ENCODE results near the gene KDM6B. TPM values are rescaled to one million over a fixed set of nuclear protein-coding genes. Genes with fewer than 3 reads are reported as not detected.

Gene KDM6B
- total RNA-seq, 4 donors from 2014 or later = 7.5 to 10.8 (median 9.7) TPM

DNA sequence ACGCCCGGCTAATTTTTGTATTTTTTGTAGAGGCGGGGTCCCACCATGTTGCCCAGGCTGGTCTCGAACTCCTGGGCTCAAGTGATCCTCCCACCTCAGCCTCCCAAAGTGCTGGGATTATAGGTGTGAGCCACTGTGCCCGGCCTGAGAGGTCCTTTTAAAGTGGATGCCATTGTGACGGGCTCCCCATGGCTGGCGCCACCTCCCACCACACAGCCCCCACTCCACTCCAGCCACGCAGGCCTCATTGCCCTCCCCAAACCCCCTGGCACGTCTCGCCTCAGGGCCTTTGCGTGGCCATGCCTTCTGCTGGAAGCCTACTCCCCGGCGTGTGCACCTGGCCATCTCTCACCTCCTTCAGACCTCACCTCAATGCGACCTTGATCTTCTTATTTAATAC lies 11.9 kb upstream of the KDM6B start:
- no peak for DNase-seq (ENCODE audit: low spot score in 2 of 2)
- TF ChIP-seq, protein P1, sequence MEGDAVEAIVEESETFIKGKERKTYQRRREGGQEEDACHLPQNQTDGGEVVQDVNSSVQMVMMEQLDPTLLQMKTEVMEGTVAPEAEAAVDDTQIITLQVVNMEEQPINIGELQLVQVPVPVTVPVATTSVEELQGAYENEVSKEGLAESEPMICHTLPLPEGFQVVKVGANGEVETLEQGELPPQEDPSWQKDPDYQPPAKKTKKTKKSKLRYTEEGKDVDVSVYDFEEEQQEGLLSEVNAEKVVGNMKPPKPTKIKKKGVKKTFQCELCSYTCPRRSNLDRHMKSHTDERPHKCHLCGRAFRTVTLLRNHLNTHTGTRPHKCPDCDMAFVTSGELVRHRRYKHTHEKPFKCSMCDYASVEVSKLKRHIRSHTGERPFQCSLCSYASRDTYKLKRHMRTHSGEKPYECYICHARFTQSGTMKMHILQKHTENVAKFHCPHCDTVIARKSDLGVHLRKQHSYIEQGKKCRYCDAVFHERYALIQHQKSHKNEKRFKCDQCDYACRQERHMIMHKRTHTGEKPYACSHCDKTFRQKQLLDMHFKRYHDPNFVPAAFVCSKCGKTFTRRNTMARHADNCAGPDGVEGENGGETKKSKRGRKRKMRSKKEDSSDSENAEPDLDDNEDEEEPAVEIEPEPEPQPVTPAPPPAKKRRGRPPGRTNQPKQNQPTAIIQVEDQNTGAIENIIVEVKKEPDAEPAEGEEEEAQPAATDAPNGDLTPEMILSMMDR (IDR thresholded peaks at IDR 0.05) = no peak
- no peak for TF ChIP-seq POLR2A (IDR thresholded peaks at IDR 0.05)
- TF ChIP-seq EP300 (IDR thresholded peaks at IDR 0.05) = no peak
- Histone ChIP-seq H3K27ac (no peak overlapping the region), H3K4me1 (peaks cover 0 to 8% (median 0%) of the 10 kb centered on the region in 4 donors), H3K27me3 (no peaks in the 10 kb centered on the region), H3K4me3 (no peak overlapping the region), H3K36me3 (no peaks in the 10 kb centered on the region), H3K9me3 (no peaks in the 10 kb centered on the region)
- WGBS, 2 donors = 73 to 75% methylated on average over 14 of the region's 14 CpGs

DNA sequence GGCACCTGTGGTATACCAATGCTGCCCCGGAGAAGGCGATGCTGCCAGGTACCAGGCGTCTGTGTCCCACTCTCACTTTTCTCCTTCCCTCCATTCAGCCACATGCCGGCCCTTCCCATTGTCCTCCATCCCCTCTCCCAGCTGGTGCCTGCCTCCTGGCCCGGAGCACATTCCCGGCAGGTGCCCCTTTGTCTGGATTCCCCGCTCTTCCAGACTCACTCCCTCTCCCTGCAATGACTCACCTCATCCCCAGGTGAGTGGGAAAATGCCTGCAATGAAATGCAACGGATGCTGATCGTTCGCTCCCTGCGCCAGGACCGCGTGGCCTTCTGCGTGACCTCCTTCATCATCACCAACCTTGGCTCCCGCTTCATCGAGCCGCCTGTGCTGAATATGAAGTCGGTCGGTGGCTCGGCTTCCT lies 10.4 kb upstream of the KDM6B start:
- TF ChIP-seq EP300 (IDR thresholded peaks at IDR 0.05) (no peak), POLR2A (IDR thresholded peaks at IDR 0.05) (no peak)
- TF ChIP-seq, protein P1 (IDR thresholded peaks at IDR 0.05) = no peak
- Histone ChIP-seq H3K36me3 (no peaks in the 10 kb centered on the region), H3K4me1 (peaks cover 0 to 8% (median 0%) of the 10 kb centered on the region in 4 donors), H3K9me3 (no peaks in the 10 kb centered on the region), H3K27me3 (no peaks in the 10 kb centered on the region), H3K27ac (no peak overlapping the region), H3K4me3 (no peak overlapping the region)
- 84 to 86% methylated on average over 20 of the region's 20 CpGs for WGBS, 2 donors
- DNase-seq (ENCODE audit: low spot score in 2 of 2) = no peak

DNA sequence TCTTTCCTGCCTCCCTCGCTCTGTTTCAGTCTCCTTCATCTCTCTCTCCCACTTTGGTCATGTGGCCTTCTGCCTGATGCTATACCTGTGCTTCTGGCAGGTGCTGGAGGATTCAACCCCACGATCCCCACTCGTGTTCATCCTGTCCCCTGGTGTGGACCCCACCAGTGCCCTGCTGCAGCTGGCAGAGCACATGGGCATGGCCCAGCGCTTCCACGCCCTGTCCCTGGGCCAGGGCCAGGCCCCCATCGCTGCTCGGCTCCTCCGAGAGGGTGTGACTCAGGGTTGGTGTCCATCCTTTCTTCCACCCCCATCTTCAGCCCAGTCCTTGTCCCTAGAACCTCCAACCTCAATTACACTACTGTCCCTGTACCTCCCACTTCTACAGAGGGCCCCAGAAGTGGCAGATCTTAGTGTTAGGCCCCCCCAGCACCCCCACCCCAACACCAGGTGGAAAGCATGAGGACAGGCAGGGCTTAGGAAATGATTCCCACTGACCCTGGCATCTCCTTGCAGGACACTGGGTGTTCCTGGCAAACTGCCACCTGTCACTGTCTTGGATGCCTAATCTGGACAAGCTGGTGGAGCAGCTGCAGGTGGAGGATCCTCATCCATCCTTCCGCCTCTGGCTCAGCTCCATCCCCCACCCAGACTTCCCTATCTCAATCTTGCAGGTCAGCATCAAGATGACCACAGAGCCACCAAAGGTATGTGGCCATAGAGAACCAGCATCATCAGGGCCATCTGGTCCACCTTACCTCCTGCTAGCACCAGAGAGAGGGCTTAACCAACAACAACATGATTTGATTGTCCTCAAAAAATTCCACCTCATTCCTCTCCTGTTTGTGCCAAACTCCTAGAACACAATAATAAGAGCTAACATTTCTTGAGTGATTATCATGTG lies 9.7 kb upstream of the KDM6B start:
- Histone ChIP-seq H3K4me1 (peaks cover 0 to 8% (median 0%) of the 10 kb centered on the region in 4 donors), H3K9me3 (no peaks in the 10 kb centered on the region), H3K36me3 (no peaks in the 10 kb centered on the region), H3K27me3 (peaks cover 0 to 4% of the 10 kb centered on the region in 2 donors), H3K27ac (no peak overlapping the region), H3K4me3 (no peak overlapping the region)
- TF ChIP-seq EP300 (IDR thresholded peaks at IDR 0.05) = no peak
- TF ChIP-seq, protein P1 (IDR thresholded peaks at IDR 0.05) = no peak
- no peak for TF ChIP-seq POLR2A (IDR thresholded peaks at IDR 0.05)
- WGBS, 2 donors = 81 to 82% methylated on average over 9 of the region's 9 CpGs
- DNase-seq (ENCODE audit: low spot score in 2 of 2) = no peak

DNA sequence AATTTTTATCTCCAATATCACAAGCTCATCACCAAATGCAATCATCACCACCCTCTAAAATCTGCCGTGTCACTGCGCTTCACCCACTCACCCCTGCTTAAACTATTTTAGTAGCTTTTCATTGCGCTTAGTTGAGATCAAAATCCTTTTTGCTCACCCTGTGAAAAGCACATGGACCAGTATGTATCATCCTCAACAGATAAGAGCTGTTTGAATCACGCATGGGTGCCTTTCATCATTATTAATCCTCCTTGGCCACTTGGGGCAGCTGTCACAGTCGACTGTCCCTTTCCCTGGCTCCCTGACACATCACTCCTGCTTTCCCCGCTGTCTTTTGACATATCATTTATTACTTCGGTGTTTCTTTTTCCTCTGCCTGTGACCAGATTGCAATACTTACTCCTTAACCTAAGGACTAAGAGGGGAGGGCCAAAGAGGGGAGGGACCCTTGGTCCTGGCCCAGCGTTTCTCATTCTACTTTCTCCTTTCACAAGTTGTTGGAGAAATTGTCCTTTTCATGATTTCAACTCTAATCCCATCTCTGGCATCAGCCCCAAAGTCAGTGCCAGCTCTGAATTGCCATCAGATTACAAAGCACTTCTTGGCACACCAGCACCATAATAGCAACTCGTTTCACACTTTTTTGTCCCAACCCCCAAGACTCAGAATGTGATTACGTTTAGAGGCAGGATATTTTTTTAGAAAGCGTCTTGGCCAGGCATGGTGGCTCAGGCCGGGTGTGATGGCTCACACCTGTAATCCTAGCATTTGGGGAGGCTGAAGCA lies 8.6 kb upstream of the KDM6B start:
- H3K27me3 ChIP-seq = peaks cover 0 to 13% of the 10 kb centered on the region in 2 donors
- no peak for DNase-seq (ENCODE audit: low spot score in 2 of 2)
- H3K36me3 ChIP-seq = no peaks in the 10 kb centered on the region
- peaks cover 0 to 8% (median 0%) of the 10 kb centered on the region in 4 donors for H3K4me1 ChIP-seq
- no peaks in the 10 kb centered on the region for H3K9me3 ChIP-seq
- no peak for TF ChIP-seq EP300 (IDR thresholded peaks at IDR 0.05)
- TF ChIP-seq, protein P1 (IDR thresholded peaks at IDR 0.05) = peak in 1 of 5 experiments; percentile 6
- no peak overlapping the region for H3K4me3 ChIP-seq
- H3K27ac ChIP-seq = no peak overlapping the region
- 37 to 38% methylated on average over 12 of the region's 12 CpGs for WGBS, 2 donors
